HG03442 (cell line): ENCODE data around the gene UGT1A10.

Source experiments
- ATAC-seq: cut with Tn5 transposase; IDR thresholded peaks from one replicate; pipeline ENCODE4 v1.9.1; 2021; ENCODE audit warnings: mild to moderate bottlenecking, moderate library complexity; ENCODE audit not compliant: unreplicated experiment

UGT1A10 gene

GRCh38 chr2:233768076-233768475, 131.8 kb downstream of the UGT1A10 start:
- ATAC-seq = no peak

DNA sequence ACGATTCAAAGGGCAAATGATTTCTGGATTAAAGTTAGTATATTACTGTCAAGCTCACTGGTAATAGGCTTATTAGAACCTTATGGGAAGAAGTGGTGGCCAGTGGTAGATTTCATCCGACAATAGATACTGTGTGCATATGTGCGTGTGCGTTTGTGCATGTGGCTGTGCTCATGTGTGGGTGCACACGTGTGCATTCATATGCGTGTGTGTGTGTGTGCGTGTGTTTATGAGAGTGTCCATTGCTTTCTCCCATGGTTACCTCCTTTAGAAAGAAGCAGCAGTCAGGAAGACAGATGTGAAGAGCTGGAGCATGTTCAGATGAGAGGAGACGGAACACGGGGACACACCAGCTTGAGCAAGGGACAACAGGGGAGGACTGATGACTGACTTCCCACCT, 133.0 kb downstream of the UGT1A10 start:
- ATAC-seq = no peak

GRCh38 chr2:233772153-233772552, 135.9 kb downstream of the UGT1A10 start:
- ATAC-seq = no peak

GRCh38 chr2:233772583-233772982, 136.3 kb downstream of the UGT1A10 start:
- no peak for ATAC-seq

DNA sequence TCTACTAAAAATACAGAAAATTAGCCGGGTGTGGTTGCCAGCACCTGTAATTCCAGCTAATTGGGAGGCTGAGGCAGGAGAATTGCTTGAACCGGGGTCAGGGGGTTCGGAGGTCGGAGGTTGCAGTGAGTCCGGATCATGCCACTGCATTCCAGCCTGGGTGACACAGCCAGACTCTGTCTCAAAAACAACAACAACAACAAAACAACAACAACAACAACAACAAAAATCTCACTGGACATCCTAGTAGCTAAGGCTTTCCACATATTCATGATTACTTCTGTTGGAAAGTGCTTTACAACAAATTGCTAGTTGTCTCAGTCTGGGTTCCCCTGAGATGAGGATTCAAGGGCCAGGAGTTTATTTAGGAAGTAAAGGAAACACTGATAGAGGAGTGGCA, 137.6 kb downstream of the UGT1A10 start:
- no peak for ATAC-seq

- ATAC-seq = no peak
Measured at GRCh38 chr2:233775414-233775813, 139.2 kb downstream of the UGT1A10 start.

- no peak for ATAC-seq
Measured at GRCh38 chr2:233778030-233778429, 141.8 kb downstream of the UGT1A10 start, which contains the start of gene MROH2A. Gene MROH2A, plus strand, starts transcription at chr2:233778330. Its CDS starts 1,029 bp downstream, at chr2:233779359.

DNA sequence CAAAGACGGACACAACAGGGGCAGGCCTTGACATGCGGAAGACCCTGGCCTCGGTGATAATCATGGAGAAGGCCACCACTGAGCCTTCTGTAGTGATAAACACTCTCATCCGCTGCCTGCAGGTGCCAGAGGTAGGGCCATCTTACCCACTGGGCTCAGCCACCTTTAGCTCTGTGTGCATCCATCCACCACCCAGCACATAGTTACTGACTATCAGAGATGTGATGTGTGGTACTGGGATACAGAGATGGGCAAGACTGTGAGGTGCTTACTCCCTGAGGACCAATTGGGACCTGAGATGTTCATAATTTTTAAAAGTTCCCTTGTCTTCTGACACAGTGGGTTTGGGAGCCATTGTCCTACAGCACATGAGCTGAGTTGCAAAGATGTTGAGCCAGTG, 143.5 kb downstream of the UGT1A10 start:
- ATAC-seq = no peak

- no peak for ATAC-seq
Measured at GRCh38 chr2:233780771-233781170, 144.5 kb downstream of the UGT1A10 start.

DNA sequence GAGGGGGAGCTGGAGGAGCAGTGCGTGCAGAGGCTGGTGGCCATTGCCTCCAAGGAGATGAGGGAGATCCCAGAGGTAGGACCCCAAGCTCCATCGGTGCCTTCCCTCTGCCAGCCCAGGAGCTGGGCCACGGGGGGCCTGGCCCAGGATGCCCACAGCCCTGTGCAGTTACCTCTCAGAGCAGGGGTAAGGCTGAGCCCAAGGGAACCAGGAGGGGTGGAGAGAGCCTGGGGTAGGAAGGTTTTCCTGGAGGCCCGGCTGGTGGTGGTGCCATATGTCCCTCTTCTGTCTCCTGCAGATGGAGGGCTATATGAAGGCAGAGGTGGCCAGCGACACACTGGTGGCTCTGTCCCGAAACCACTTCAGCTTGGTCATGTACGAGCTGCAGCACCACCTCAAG, 153.3 kb downstream of the UGT1A10 start:
- ATAC-seq = no peak

DNA sequence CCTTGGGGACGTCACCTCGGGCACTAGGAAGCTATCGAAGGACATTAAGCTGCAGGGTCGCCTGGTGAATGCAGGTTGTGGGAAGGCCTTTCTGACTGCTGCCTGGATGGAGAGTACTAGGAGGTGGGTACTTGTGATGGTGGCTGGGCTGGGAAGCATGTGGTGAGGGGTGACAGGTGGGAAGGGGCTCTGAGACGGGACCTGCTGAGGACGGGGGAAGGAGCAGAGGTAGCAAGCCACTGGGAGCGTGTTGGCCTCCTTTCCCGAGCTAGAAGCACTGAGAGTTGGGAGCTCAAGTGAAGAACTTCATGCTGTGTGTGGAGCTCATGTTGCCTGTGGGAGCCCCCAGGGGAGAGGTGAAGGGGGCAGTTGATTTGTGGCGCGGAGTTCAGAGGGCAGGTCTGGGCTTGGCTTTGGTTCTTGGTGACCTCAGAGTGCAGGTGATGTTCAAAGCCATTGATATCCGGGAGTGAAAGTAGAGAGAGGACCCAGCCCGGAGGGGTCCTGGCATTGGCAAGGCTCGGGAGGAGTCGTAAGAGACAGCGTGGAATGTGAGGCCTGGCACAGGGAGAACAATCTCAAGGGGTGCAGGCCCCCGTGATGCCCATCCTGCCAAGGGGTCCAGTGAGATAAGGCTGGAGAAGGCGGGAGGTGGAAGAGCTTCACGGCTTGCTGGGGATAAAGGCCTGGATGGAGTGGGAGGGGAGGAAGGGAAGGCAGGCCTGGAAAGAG, 155.1 kb downstream of the UGT1A10 start:
- ATAC-seq = no peak

DNA sequence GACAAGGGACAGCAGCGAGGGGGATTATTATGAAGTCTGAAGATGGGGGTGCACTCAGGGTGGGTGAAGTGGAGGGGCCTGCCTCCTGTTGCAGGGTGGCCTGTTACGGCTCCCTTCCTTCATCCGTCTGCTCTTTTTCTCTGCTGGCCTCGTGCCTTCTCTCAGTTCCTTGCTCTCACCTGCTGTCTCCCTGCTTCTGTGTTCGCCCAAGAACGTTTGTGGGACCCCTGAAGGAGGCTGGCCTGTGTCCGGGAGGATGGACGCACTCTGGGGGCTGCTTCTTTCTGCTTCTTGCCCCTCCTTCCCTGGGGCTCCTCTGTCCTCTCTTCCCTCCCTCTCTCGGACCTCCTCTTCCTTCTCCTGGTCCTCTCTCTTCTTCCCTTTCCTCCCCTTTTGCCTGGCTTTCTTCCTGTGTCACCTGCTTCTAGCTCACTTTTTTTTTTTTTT, 155.7 kb downstream of the UGT1A10 start:
- ATAC-seq = no peak

GRCh38 chr2:233792720-233793119, 156.5 kb downstream of the UGT1A10 start:
- no peak for ATAC-seq

GRCh38 chr2:233793465-233794127, 157.3 kb downstream of the UGT1A10 start:
- no peak for ATAC-seq

- no peak for ATAC-seq
Measured at GRCh38 chr2:233794128-233794658, 157.9 kb downstream of the UGT1A10 start.

DNA sequence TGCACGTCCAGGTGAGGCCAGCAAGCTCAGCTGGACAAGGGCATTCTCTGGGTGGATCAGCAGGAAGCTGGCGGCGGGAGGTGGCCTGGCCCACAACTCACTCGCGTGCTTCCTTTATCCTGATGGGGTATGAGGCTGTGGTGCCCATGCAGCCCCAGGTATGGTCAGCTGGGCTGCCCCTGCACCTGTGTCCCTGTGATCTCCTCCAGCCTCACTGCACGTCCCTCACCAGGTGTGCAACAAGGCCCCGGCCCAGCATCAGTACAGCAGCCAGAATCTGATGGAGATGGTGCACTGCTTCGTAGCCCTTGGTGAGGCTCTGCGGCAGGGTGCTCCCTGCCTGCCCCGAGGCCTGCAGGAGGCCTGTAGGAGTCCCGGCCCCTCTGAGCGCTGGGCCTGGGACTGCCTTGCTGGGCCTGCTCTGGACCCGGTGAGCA, 159.5 kb downstream of the UGT1A10 start:
- ATAC-seq = no peak

- ATAC-seq = no peak
Measured at GRCh38 chr2:233796254-233796653, 160.0 kb downstream of the UGT1A10 start.

GRCh38 chr2:233798335-233799086, 162.3 kb downstream of the UGT1A10 start:
- ATAC-seq = no peak

- ATAC-seq = no peak
Measured at GRCh38 chr2:233799087-233799665, 162.9 kb downstream of the UGT1A10 start.

GRCh38 chr2:233799716-233800115, 163.5 kb downstream of the UGT1A10 start:
- no peak for ATAC-seq

DNA sequence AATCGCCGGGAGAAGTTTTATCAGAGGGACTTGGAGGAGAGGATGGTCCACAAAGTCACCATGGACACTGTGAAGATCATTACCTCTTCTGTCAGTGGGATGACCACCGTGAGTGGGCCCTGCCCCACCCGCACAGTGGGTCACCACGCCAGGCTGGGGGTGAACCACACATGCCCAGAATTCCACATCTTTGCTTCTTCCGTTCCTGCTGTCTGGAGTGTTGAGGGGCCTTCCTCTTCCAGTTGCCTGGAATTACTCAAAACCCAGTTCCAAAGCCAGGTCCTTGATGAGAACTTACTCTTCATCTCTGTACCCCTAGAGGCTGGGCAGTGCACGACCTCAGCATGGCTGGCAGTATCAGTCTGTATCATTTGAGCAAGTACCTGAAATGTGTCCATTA, 164.0 kb downstream of the UGT1A10 start:
- no peak for ATAC-seq
